GM21367 (cell line): Measurements from ENCODE around the gene CDK5RAP2.
"Not testable (repeated sequence)": the region's sequence is repeated elsewhere in the genome, so short reads cannot be mapped to it uniquely, and the experiment has no call there.

Experiments
- ATAC-seq: cut with Tn5 transposase; IDR thresholded peaks from one replicate; pipeline ENCODE4 v1.9.1; 2021; ENCODE audit not compliant: unreplicated experiment

The CDK5RAP2 gene

DNA sequence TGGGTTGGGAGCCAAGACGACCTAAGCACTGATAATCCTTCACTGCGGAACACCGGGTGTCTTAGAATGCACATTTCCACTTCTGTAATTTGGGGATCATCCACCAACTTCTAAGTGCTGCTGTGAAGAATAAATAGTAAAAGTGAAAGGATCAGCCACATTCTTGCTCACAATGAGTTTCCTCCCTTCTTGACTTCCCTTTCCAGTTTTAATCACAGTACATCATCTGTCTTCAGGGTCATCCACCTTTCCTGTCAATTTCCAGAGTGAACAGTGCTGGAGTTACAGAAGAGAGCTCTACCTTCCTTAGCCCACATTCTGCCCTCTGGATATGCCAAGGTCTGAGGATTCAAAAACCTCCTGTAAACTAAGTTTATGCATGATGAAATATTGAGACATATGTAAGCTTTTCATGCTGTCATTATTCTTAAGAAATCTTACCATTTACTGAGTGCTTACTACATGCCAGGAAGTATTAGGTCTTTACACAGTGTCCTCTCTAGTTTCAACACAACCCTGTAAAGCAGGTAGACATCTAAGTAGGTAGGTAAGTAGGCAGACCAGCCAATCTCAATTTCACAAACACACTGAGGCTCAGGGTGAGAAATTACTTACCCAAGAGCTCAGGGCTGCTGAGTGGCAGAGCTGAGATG is 105.2 kb downstream of the CDK5RAP2 start:
- ATAC-seq: no peak

DNA sequence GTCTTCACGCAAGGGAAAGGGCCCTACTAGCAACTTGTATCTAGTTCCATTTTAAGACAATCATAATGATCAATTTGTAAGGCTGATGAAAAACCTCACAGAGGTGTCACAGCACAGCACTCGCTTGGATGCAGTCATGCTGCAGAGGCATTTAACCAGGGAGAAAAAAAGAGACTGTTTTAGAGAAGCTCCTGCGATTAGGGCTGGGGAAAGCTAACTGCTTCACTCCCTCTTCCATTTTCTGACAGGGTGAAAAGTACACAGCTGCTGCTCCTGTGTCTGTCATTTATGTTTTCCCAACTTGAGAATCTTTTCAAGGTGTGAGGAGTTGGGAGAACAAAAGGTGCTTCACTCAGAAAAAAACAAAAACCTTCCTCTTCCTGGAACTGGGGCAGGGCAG is 106.4 kb downstream of the CDK5RAP2 start:
- ATAC-seq: no peak

DNA sequence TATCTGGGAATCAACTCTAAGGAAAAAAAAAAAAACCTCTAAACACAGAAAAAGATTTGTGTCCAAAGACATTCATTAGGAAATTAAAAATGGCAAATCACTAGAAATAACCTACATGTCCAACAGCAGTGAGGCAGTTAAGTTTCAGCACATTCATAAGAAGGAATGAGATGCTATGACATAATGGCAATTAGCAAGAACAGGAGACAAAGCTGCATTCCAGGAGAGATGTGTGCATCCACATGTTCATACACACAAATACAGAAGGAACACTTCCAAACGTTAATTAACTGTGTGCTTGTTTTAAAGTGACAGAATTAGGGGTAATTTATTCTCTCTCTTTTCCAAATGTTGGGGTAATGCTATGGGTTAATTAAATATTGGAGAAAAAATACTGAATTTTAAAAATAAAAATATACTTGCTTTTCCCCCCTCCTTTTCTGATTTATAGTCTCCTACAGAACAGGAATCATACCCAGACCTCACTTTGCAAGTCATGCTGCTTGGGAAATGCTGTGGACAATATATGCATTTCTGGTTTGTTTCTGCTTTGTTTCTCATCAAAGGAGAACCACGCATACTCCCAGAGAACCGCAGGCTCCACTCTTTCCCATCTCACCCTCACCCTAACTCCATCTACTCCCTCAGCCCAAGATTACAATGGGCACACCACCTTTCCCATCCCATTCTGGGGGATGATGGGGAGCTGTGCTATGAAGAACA is 114.1 kb downstream of the CDK5RAP2 start:
- no peak for ATAC-seq

DNA sequence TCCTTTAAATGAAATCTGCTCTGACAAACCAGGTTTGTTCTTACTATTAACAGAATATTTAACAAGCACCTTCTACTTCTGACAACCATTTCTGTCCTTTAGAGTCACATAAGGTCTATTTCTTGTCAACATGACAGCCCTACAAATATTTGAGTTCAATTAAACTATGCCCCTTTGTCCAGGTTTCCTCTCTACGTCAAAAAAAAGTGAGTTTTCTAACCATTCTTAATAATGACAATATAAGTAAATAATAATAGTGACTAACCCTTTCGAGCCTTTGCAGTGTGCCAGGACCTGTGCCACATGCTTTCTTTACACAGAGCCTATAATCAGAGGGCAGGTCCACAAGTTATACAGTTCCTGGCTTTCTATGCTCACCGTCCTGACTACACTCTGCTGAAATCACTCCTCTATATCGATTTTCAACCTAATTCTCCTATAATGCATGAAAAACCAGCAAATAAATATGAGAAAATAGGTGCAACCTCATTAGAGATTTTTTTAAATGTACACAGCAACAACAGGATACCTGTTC is 115.0 kb downstream of the CDK5RAP2 start:
- ATAC-seq: no peak

DNA sequence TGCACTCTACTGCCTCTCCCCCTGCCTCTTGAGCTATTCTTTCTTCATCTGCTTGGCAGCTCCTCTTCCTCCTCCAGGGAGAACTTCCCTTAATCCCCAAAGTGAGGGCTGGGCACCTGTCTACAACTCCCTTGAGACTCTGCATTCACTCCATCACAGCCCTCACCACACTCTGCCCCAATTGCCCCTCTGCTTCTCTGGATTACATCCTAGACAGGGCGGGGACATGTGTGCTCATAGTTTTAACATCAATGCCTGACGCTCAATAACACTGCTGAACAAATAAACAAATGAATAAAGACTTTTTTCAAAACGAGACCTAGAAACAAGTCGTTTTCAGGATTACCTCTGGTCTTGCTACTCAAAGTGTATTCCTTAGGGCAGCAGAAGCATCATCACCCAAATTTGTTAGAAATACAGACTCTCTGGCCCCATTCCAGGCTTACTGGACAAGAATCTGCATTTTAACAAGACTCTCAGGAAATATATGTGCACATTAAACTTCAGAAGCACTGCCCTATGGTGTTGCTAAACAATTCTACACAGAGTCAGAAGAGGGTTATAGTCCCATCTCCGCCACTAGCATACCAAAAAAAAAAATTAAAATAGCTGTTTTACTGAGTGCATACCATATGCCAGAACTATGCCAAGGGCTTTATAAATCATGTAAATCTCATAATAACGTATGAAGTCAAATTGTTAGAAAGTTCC is 115.6 kb downstream of the CDK5RAP2 start:
- ATAC-seq: no peak

DNA sequence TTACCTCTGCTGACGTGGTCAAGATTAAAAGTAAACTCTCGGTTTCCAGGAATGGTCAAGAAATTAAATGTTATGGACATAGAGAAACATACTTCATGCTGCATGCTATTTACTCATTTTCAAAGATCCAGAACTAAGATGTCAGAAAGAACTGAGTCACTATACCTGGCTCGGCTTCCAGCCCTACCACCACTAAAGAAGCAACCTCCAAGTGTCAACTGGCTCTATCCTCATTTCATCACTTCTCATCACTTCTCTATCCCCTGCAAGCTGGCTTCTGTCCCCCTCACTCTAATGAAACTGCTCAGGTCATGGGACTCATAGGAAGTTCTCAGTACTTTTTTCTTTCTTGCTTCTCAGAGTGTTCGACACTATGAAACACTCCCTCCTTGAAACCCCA is 116.2 kb downstream of the CDK5RAP2 start:
- ATAC-seq: no peak

DNA sequence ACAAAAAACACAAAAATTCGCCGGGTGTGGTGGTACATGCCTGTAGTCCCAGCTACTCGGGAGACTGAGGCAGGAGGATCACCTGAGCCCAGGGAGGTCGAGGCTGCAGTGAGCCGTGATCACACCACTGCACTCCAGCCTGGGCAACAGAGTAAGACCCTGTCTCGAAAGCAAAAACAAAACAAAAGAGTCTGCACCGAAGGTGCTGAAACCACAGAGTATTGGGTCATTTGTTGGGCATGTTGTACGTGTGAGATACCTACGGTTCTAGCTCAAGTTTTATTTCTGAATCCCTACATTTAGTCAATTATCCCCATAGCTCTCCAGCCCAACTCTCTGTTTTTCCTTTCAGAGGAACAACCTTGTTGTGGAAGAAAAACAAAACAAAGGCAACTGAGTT is 118.3 kb downstream of the CDK5RAP2 start:
- not testable (repeated sequence) for ATAC-seq

DNA sequence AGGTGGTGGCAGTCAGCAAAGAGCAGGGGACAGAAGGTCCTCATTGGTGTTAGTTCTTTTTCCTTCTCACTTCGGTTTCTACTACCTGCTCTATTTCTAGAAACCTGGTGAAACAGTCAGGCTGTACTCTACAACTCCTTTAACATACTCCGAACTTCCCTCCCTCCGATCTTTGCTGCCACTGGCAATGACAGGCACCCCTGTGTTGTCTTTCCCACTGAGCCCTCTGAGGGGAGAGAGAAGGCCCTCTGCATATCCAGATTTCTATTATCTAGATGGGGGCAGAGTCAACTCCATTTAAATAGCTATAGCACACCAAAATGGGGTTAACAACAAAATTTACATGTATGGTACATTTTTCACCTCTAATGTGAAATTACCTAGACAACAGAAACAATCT is 123.7 kb downstream of the CDK5RAP2 start:
- no peak for ATAC-seq

DNA sequence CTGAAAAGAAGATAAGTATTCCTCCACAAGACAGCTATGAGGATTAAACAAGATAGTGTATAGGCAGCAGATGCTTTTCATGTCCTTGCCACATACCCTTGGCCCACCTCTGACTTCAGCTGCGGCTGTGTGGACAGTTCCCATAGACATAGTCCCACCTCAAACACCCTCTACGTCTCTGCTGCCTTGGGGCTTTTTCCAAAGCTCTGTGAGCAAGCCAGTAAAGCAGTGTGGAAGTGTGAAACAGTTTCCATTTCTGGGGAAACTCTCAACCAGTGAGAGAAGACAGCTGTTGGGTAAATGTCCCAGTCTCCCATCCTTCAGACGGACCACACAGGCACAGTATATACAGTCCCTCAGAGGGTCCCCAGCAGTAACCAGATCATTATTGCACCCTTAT is 125.5 kb downstream of the CDK5RAP2 start:
- no peak for ATAC-seq

DNA sequence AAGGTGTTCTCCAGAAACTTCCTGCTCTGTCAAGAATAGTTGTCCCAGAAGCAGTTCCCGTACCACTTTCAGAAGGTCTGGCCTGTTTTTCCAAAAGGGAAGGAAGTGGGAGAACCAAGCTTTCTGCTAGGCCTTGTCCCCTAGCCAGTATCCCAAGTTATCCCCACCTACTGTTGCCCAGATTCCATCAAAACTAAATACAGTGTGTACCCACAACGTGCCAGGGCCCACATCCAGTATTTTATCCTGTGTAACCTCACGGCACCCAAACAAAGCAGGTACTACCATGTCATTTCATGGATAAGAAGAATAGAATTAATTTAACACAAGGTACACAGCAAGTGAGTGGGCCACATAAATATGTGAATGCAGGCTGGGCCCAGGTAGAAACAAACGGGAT is 126.2 kb downstream of the CDK5RAP2 start:
- ATAC-seq: no peak

DNA sequence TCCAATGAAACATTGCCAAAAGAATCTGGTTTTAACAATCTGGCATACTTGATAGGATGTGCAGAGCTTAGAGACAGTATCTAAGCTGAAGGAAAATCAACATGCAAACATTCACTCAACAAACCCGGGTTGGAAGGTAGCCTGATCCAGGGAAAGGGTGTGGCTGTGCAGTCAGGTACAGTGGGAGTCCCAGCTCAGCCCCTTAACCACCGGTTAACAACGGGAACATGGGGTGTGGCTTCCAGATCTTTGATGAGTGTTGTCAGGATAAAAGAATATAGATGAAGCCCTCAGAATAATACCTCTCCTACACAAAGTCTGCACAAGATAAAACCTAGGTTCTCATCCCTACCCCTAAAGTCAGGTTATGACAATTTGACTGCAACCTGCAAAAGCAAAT is 127.3 kb downstream of the CDK5RAP2 start:
- no peak for ATAC-seq

DNA sequence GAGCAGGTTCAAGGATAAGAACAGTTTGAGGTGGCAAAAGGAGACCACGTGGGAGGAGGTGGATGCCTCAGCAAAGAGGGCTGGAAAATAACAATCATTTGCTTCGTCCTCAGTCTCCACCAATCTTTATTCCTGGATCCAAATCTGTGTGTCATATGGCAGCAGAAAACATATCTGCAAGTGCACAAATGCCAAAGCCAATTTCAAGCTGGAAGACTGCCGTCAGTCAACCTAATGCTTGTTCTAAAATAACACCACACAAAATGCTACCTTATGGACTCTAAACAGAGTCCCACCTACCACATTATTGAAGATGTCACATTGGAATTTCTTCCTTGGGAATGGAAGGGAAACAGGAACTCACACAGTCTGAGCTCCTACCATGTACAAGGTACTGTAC is 129.1 kb downstream of the CDK5RAP2 start:
- ATAC-seq: no peak

DNA sequence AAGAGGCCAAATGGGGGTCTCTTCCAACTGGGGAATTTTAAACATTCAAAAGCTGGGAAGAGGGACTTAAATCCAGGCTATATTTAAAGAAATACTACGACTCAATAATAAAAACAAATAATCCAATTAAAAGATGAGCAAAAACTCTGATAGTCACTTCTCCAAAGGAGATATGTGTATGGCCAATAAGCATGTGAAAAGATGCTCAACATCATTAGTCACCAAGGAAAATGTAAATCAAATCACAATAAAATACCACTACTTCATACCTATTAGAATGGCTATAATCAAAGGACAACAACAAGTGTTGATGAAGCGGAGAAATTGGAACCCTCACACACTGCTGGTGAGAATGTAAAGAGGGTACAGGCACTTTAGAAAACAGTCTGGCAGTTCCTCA is 130.4 kb downstream of the CDK5RAP2 start:
- ATAC-seq: no peak

DNA sequence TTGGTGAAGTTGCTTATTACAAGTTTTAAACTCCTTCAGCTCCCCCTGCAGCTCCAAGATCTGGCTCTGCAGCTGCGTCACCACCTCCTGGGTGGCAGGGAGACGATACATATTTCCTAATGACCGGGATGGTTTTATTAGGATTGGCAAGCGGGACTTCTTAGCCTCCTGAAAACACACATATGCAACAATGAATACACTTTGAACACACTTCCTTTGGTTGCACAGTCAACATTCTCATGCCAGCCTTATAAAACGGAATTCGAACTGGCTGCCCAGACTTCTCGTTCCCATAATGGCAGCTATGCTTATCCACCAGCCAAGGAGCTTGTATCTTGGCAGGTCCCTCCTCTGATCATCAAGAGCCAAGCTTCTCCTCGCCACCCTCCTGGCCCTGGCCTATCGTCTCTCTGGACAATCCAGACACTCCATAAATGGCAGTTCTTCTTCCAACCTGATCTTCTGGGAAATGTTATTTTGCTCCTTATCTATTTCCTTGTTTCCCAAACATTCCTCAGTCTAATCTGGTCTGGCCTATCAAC is 131.9 kb downstream of the CDK5RAP2 start:
- ATAC-seq: no peak

DNA sequence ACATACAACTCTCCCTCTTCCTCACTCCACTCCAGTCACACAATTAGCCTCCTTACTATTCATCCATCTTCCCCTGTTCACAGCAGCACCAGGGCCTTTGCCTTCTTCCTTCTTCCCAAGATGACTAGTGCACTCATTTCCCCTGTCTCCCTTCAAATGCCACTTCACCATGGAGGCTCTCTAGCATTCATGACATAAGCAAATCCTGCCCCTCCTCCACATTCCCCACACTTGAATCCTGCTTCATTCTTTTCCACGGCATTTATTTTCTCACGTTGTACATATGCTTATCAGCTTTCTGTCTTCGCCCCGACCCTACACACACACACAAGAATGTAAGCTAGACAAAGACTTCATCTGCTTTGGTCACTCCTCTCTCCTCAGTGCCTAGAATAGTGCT is 133.3 kb downstream of the CDK5RAP2 start:
- ATAC-seq: no peak

DNA sequence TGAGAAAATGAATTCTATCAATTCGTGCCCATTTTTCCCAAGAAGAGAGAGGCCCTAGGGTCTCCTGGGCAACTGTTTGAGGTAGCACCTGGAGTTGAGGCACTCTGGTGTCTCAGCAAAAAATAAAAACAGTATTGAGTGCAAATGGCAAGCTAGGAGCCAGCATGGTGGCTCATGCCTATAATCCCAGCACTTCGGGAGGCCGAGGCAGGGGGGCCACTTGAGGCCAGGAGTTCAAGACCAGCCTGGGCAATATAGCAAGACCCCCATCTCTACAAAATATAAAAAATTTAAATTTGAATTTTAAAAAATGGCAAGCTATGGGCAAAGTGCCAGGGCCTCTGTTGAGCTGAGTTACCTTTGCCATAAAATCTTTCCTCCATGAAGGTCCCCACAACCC is 136.0 kb downstream of the CDK5RAP2 start:
- no peak for ATAC-seq

DNA sequence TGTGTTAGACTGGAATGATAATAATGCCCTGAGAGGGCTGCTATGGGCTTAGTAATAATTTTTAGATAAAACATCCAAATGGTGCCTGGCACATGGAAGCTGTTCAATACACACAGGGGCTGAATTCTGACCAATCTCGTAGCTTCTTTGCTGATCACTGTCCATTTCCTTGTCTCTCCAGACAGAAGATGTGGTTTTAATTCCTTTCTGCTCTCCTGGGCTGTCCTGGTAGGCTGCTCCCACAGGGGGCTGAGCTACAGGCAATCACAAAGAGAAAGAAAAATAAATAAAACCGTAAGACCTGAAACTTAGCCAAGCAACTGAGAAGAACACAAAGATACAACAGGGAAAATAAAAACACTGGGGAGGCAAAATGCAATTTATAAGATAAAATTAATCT is 136.5 kb downstream of the CDK5RAP2 start:
- ATAC-seq: no peak

DNA sequence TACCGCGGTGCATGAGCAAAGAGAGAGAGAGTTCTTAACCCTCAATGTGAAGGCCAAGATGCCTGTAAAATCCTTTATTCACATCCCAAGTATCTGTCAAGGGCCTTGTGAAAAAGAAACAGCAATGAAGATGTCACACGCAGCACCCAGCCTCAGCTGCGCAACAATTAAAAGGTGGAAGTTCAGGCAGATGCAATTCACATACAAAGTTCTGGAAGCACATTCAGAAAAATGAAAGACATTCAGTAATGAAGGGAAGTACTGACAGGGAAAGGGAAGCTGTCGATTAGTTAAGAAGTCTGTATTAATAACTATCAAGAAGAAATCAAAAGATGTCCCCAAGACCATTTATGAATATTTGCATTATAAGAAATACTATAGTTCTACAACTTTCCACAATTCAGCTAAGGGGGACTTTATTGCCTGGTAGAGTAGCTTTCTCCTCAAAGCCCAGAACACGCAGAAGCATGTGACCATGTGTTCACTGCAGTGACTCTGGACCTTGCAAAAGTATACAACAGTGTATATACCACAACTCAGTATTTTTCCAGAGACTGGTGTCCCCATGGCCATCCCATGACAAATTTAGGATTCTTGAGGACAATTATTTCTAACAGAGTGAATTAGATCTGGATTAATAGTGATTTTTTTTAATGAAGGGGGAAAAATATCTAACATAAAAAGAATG is 137.5 kb downstream of the CDK5RAP2 start:
- no peak for ATAC-seq

DNA sequence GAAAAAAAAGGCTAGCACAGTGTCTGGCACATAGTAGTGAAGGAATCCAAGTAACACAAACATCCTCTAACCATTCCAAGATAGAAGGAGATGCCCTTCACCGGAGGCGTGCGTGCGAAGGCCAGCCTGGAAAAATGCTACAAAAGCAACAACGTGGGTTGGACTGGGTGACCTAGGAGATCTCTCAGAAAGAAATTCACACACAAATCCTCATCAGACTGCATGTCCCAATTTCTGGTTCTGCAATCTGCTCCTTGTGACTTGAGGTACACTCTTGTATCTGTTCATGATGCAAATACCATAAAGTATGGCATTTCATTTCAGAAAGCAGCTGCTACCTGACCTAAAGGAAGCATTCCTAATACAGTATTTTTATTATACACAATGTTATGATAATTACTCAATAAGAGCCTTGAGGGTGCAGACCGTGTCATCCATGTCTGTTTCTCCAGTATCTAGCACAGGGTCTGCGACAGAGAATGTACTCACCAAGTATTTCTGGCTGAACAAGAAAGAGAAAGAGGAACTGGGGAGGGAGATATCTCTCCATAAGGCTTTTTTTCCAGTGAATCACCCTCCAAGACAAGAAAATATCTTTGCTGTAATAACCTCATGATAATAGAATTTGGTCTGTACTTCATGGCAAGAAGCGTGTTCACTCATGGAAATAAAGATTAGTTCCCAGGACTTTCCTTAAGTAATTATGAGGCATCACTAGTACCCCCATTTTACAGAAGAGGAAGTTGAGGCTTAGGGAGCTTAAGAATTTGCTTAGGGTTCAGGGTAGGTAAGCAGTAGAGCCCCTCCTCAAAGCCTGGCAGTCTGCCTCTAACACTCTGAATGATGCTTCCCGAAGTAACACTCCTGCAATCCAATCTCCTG is 138.3 kb downstream of the CDK5RAP2 start:
- no peak for ATAC-seq

DNA sequence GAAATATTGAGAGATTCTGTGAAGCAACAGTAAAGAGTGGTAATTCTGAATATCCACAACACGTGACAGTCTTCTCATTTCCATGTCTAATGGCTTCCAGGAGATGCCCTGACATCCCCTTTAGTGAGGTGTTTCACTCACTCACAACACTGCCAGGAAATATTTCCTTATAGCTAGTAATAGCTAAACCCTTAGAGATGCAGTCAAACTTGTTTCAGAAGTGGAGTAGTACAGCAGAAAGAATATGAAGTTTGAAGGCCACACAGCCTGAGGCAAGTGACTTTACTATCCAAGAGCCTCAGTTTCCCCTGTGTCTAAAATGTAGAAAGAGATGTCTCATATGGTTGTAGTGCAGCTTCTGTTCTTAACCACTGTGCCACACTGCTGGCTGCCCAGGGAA is 139.2 kb downstream of the CDK5RAP2 start:
- ATAC-seq: no peak
